GM19452 (cell line): ENCODE measurements around the gene WIZ.

Experiments used
- ATAC-seq: cut with Tn5 transposase; IDR thresholded peaks from one replicate; pipeline ENCODE4 v1.9.1; 2021; ENCODE audit not compliant: unreplicated experiment

The WIZ gene

DNA sequence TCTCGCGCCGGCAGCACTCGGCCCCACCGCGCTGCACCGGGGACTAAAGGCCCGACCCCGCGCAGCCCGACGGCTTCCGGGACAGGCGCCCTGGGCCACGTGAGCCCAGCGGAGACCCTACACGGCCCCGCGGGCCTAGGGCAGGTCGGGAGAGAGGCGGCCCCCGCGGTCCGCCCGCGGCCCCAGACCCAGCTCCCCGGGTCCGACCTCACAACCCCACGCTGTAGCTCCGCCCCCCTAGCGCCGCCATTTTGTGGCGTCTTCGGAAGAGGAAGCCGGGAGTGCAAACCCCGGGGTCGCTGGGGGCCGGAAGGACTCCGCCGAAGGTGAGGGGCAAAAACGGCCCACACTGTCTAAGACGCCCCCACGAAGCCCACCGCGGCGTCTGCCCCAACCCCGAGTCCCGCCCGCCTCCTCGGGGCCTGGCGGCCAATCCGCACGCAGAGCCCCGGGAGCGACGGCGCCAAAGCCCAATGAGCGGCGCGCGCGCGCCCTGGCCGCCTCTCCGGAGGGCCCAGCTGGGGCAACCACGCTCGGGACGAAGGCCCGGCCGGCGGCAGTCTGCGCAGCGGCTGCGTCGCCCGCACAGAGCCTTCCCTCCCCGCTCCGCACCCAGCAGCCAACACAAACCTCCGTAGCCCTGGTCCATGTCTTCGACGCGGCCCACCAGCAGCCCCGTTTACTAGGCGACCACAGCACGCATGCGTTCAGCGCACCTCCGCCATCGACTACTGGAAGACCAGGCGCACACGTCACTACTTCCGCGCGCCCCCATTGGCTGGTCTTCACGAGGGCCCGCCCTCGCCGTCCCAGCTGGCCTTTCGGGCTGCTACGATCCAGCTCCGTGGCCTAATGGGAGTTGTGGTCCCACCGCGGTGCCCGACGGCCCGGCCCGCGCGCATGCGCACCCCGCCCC is 70.4 kb downstream of the WIZ start, which contains the start of gene AKAP8:
AKAP8 (minus strand) TSS at position 705 of the 916 bp plus-strand sequence; CDS start at position 649, 56 bp downstream.
- ATAC-seq: peak; percentile 75

DNA sequence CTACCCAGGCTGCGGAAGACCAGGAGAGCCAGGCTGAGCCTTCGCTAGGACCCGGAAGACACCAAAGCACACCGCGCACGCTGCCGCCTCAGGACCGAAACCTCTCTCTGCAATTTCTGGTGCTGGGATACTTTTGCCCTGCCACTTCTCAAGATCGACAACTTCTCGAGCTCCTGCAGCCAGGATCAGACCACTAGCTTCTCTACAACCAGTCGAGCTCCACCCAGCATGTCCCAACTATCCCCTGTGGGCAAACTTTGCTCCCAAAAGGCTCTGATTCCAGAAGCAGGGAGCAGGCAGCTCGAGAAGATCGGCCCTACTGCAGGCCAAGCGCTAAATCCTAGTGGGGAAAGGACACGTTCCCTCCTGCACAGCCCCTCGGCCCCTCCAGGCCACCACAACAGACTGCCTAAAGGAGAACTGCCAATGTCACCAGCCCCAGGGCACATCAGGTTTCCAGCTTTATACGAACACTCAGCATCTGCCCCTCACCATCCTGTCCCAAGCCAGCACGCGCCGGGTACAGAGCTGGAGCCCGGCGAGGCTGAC is 71.1 kb downstream of the WIZ start:
- no peak for ATAC-seq

DNA sequence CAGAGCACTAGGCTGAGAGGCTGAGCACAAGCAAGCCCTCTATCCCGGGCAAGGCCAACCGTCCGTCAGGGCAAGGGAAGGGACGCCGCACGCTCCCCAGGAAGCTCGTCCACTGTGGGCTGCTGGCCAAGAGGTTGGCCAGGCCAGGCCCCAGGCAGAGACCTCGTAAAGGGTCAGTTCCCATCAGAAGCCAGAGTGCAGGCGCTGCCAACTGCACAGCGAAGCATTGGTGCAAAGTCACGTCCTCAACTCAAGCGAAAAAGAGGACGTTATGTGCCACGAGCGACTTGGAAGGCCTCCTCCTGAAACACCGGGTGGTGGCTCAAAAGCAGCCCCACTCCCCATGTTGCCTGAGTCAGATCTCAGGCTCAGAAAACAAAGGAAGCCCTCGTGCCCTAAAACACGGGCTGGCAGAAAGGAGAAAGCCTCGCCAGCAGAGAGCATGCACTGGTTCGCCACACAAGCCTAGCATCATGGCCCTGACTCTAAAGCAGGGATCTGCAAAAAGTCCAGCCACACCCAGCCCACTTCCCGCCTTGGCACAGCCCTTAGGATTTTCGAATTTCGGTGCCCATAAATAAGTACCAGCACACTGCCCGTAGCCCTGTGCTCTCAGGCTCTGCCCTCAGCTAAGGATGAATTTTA is 74.8 kb downstream of the WIZ start:
- no peak for ATAC-seq

DNA sequence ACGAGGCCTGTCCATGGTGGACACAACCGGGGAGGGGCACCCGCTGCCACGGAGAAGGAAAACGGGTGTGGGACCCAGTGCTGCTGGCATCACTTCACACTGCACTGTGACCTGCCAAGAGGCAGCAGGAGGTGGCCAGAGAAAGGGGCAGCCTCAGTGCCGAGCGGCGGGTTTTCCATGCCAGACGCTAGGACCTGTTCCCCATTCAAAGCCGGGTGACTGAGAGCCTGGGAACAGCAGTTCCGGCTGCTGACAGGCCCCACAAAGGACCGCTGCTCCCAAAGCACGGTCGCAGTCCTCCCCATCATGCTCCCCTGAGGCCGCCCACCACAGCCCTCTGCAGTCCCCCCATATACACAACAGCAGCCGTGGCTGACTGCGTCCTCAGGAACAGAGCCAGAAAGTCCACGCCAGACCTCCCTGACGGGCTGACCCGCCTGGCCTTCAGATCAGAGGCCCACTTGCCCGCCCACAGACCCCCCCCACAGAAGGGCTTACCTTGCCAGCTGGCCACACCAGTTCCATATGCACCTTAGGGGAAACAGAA is 75.6 kb downstream of the WIZ start:
- no peak for ATAC-seq

DNA sequence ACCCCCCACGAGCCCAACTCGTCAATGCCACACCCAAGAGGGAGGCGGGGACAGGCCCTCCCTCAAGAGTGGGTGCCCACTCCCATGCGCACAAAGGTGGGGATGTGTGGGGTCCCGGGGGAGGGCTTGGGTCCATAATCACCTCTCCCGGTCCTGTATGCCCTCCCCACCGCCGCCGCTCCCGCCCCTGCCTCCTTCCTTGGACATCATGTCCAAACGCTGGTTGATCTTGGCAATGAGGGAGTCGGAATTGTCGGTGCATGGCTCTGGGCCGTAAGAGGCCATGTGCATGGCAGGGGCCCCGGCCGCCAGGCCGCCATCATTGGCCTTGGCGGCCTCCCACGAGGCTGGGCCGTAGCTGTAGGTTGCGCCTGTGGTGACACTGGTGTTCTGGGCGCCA is 76.1 kb downstream of the WIZ start:
- no peak for ATAC-seq

DNA sequence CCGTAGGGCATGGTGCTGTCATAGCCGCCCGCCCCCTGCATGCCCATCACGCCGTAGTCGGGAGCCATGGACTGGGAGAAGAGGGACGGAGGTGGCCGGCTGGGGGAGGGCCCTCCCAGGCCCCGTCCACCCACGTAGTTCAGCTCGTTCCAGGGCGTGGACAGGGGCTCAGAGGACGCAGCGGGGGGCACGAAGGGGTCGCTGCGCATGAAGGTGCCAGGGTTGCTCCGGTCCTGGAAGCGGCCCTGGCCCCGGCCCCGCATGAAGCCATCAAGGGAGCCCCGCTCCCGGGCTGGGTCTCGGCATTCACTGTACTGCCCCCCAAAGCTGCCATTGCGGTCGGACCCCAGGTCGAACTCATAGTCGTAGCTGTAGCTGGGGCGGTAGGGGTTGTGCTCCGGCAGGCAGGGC is 76.9 kb downstream of the WIZ start:
- no peak for ATAC-seq

DNA sequence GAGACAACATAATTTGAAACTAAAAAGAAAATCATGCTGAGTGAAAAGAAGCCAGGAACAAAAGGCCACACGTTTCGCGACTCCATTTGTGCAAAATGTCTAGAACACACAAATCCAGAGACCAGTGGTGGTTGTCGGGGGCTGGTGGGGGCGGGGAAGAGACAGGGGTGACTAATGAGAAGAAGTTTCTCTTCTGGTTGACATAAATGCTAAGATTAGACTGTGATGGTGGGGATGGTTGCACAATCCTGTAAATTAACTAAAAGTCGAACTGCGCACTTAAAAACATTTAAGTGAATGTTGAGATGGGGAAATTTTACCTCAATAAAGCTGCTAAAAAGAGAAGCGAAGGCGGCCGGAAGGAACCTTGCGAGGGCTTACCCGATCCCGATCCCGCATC is 77.3 kb downstream of the WIZ start:
- ATAC-seq: no peak

DNA sequence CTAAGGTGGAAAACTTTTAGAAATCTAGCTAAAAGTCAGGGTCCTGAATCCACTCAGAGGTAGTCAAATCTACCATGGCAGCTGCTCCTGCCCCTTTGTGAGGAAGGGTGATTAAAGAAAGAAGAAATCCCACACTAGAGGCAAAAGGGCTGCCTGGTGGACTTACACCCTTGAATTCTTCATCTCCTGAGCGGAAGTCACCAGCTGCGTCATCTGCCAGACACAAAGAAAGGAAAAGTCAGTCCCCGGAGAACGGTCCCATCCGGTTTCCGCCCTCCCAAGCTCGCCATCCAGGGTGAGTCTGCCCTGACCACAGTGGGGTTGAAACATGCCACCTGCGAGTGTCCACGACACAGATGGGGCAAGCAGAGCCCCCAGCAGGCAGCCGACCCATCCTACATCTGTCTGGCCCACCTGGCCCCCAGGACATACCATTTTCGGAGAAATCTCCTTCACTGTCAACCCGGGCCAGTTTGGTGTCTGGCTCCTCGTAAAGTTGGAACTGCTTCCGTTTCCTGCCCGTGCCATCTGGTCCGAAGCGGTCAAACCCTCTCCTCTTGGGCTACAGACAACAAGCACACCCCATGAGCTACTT is 77.9 kb downstream of the WIZ start:
- ATAC-seq: no peak

DNA sequence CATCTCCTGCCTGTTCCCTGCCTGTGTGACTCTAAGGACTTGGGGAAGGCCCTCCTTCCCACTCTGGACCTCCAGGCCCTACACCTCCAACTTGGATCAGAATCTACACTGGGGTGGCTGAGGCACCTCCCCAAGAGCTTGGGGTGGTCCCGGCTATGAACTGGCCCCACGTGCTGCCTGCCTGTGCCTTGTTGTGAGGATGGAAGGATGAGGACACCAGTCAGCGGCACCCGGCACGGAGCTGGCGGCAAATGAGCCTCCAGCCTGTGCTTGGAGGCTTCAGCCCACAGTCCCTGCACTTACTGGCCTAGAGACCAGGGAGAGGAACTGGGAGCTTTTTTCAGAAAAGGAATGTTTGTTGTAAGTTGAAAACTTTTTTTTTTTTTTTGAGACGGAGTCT is 78.6 kb downstream of the WIZ start:
- no peak for ATAC-seq
